HepG2 (cell line): ENCODE measurements around the gene CSNK1D. TPM values are rescaled to one million over a fixed set of nuclear protein-coding genes. Genes with fewer than 3 reads are reported as not detected.

Source experiments
- ARHGAP35 ChIP-seq: sonication (generic); formaldehyde crosslinking; IDR thresholded peaks from 2 replicates; pipeline ENCODE4 v1.9.0; 2022; ENCODE audit warnings: mild to moderate bottlenecking, inconsistent platforms, moderate library complexity, missing genetic modification reagents, borderline replicate concordance
- JDP2 ChIP-seq: sonication (generic); formaldehyde crosslinking; IDR thresholded peaks from 2 replicates; pipeline ENCODE4 v1.8.1; 2022; ENCODE audit warnings: missing genetic modification reagents, borderline replicate concordance
- JUND ChIP-seq: sonication (generic); formaldehyde crosslinking; IDR thresholded peaks from 2 replicates; pipeline ENCODE4 v1.8.0; 2022; ENCODE audit warnings: mild to moderate bottlenecking, missing genetic modification reagents
- NFYC ChIP-seq: IDR thresholded peaks from 2 replicates; pipeline ENCODE4 v1.6.1; 2016; ENCODE audit warnings: missing genetic modification reagents, missing compliant biosample characterization
- NR2F1 ChIP-seq, 2 experiments: fragments of 450-650 bp in 1 of 2; formaldehyde crosslinking in 1 of 2; IDR thresholded peaks; 2 replicates each; pipeline versions ENCODE4 v1.5.0 to v1.6.1; 2016 to 2020; ENCODE audit warnings: mild to moderate bottlenecking in 1 of 2, missing compliant biosample characterization in 1 of 2, missing genetic modification reagents in 1 of 2, moderate library complexity in 1 of 2
- ONECUT2 ChIP-seq: sonication (generic); formaldehyde crosslinking; IDR thresholded peaks from 2 replicates; pipeline ENCODE4 v1.4.0; 2020; ENCODE audit warnings: missing genetic modification reagents
- PITX1 ChIP-seq: sonication (generic); formaldehyde crosslinking; IDR thresholded peaks from 2 replicates; pipeline ENCODE4 v1.5.1; 2020; ENCODE audit warnings: mild to moderate bottlenecking, missing genetic modification reagents
- POLR2A ChIP-seq, 2 experiments: IDR thresholded peaks; 2 replicates each; pipeline ENCODE4 v1.6.1; 2011; ENCODE audit warnings: low read depth in 2 of 2, low read length in 2 of 2, mild to moderate bottlenecking in 1 of 2, moderate library complexity in 1 of 2; ENCODE audit not compliant: insufficient read depth in 1 of 2
- PRDM15 ChIP-seq: sonication (generic); formaldehyde crosslinking; IDR thresholded peaks from 2 replicates; pipeline ENCODE4 v1.4.0; 2020; ENCODE audit warnings: missing genetic modification reagents
- RCOR2 ChIP-seq: IDR thresholded peaks from 2 replicates; pipeline ENCODE4 v1.6.1; 2016; ENCODE audit warnings: missing biosample characterization, missing genetic modification reagents
- SRSF9 ChIP-seq: fragments of 200-400 bp; formaldehyde crosslinking; IDR thresholded peaks from 2 replicates; pipeline ENCODE4 v1.6.1; 2018; ENCODE audit warnings: borderline replicate concordance, mild to moderate bottlenecking, low read depth, low read length; ENCODE audit not compliant: insufficient read depth, poor library complexity, severe bottlenecking
- ZBTB26 ChIP-seq: IDR thresholded peaks from 2 replicates; pipeline ENCODE4 v1.6.1; 2016; ENCODE audit warnings: missing compliant biosample characterization, missing genetic modification reagents, borderline replicate concordance
- ZBTB7B ChIP-seq: sonication (generic); formaldehyde crosslinking; IDR thresholded peaks from 2 replicates; pipeline ENCODE4 v1.4.0; 2020; ENCODE audit warnings: missing genetic modification reagents
- ZNF225 ChIP-seq: sonication (generic); formaldehyde crosslinking; IDR thresholded peaks from 2 replicates; pipeline ENCODE4 v1.4.0; 2020; ENCODE audit warnings: mild to moderate bottlenecking, missing genetic modification reagents
- ZNF253 ChIP-seq: sonication (generic); formaldehyde crosslinking; IDR thresholded peaks from 2 replicates; pipeline ENCODE4 v1.8.0; 2022; ENCODE audit warnings: mild to moderate bottlenecking, missing genetic modification reagents, borderline replicate concordance
- ZNF280D ChIP-seq: sonication (generic); formaldehyde crosslinking; IDR thresholded peaks from 2 replicates; pipeline ENCODE4 v1.5.1; 2020; ENCODE audit warnings: mild to moderate bottlenecking, missing genetic modification reagents
- ZNF335 ChIP-seq: sonication (generic); formaldehyde crosslinking; IDR thresholded peaks from 2 replicates; pipeline ENCODE4 v1.4.0; 2020; ENCODE audit warnings: missing genetic modification reagents
- ZNF337 ChIP-seq: sonication (generic); formaldehyde crosslinking; IDR thresholded peaks from 2 replicates; pipeline ENCODE4 v1.5.1; 2020; ENCODE audit warnings: missing genetic modification reagents, low read depth, mild to moderate bottlenecking, borderline replicate concordance
- ZNF629 ChIP-seq: sonication (generic); formaldehyde crosslinking; conservative IDR thresholded peaks from 2 replicates; pipeline ENCODE4 v1.5.0; 2020; ENCODE audit warnings: missing genetic modification reagents
- ZNF775 ChIP-seq: sonication (generic); formaldehyde crosslinking; IDR thresholded peaks from 2 replicates; pipeline ENCODE4 v1.4.0; 2020; ENCODE audit warnings: missing genetic modification reagents, mild to moderate bottlenecking, moderate library complexity, borderline replicate concordance
- polyA plus RNA-seq, 8 experiments: library from polyadenylated mRNA; depleted of rRNA in 3 of 8; stranded (reverse) in 7 of 8; unstranded in 1 of 8; fragments of >200 nt; fragmentation: Illumina TruSeq in 4 of 8; extraction: Trizol in 4 of 8; gene quantifications; 2 replicates each; pipeline versions ENCODE4 v1.2.1 to v1.2.3, GENCODE V29; 2011 to 2016; ENCODE audit warnings: low read depth in 4 of 8, missing spikeins in 1 of 8, mixed read lengths in 1 of 8; ENCODE audit not compliant: insufficient read depth in 1 of 8
- total RNA-seq, 5 experiments: library from RNA; depleted of rRNA; stranded (reverse); fragments of >200 nt; fragmentation: Illumina TruSeq; extraction: Trizol; gene quantifications; 2 replicates each; pipeline ENCODE4 v1.2.3, GENCODE V29; 2016; ENCODE audit warnings: low read depth in 1 of 5

The CSNK1D gene
- total and polyA plus RNA-seq, 2 of the 13 experiments (the other 11 are each of a cell fraction or from before 2014, with no cell fraction given): 31.5 to 128 TPM

GRCh38 chr17:82231562-82232321, 41.8 kb downstream of the CSNK1D start (continued):
- TF ChIP-seq JDP2 (CRISPR knock-in tag) (peak; percentile 41; the same call in 1 of the 2 replicates), PITX1 (CRISPR knock-in tag) (peak; percentile 47), ZNF280D (CRISPR knock-in tag) (no peak), ZBTB7B (peak; percentile 100), ARHGAP35 (CRISPR knock-in tag) (no peak), SRSF9 (no peak), NR2F1 (CRISPR knock-in tag; IDR thresholded peaks at IDR 0.05) (peak; percentile 67 to 79; a peak in 3 of 4 replicates), PRDM15 (CRISPR knock-in tag) (no peak), ZNF335 (CRISPR knock-in tag) (no peak), ZNF775 (CRISPR knock-in tag) (no peak), ZNF253 (CRISPR knock-in tag) (no peak; the same call in 1 of the 2 replicates), ONECUT2 (CRISPR knock-in tag) (no peak), JUND (CRISPR knock-in tag) (peak; percentile 84; the same call in 1 of the 2 replicates), ZNF225 (CRISPR knock-in tag) (no peak; the same call in 1 of the 2 replicates), RCOR2 (CRISPR knock-in tag) (peak; percentile 67; the same call in 1 of the 2 replicates), ZNF337 (no peak), ZBTB26 (CRISPR knock-in tag) (peak; percentile 56; the same call in 1 of the 2 replicates), POLR2A (IDR thresholded peaks at IDR 0.05; ENCODE audit: insufficient read depth in 1 of 2, low read depth in 2 of 2, low read length in 2 of 2) (no peak; a peak in 1 of 4 replicates), ZNF629 (no peak), NFYC (CRISPR knock-in tag) (no peak)
